Left lung (tissue), 10 donors: ENCODE data around the gene ASB8. TPM values are rescaled to one million over a fixed set of nuclear protein-coding genes. Genes with fewer than 3 reads are reported as not detected.

ENCODE experiments used
- ATAC-seq: fragments of 200-7000 bp; cut with Tn5 transposase; one replicate; pipeline ENCODE4 v1.9.1; 2020; ENCODE audit warnings: moderate library complexity
- DNase-seq, 4 donors: peaks; one replicate each; pipeline ENCODE4 v3.0.0-alpha.2; 2013 to 2020
- H3K27ac ChIP-seq, 2 donors: fragments of 200-600 bp; sonication (generic) in 1 of 2; one replicate each; pipeline versions ENCODE4 v1.5.0 to v1.8.0; 2020 to 2021
- H3K27me3 ChIP-seq, 2 donors: fragments of 200-600 bp; sonication (generic) in 1 of 2; one replicate each; pipeline versions ENCODE4 v1.5.0 to v1.8.0; 2020 to 2021
- H3K36me3 ChIP-seq, 2 donors: fragments of 200-600 bp; sonication (generic) in 1 of 2; one replicate each; pipeline versions ENCODE4 v1.5.0 to v1.8.0; 2020 to 2021
- H3K4me1 ChIP-seq, 2 donors: fragments of 200-600 bp; one replicate each; pipeline ENCODE4 v1.8.0; 2021
- H3K4me3 ChIP-seq, 2 donors: fragments of 200-600 bp; sonication (generic) in 1 of 2; one replicate each; pipeline versions ENCODE4 v1.5.0 to v1.8.0; 2020 to 2021; ENCODE audit warnings: mild to moderate bottlenecking in 1 of 2
- H3K9me3 ChIP-seq, 2 donors: fragments of 200-600 bp; sonication (generic) in 1 of 2; one replicate each; pipeline versions ENCODE4 v1.5.0 to v1.8.0; 2020 to 2021
- CTCF ChIP-seq, 2 donors: fragments of 200-600 bp; sonication (generic) in 1 of 2; IDR thresholded peaks; one replicate each; pipeline versions ENCODE4 v1.5.0 to v1.8.0; 2021; ENCODE audit warnings: antibody characterized with exemption in 2 of 2
- intact Hi-C, 2 donors: fragments of 100-400 bp; cut with DNase I; formaldehyde crosslinking; loops; one replicate each; pipeline versions ENCODE4 v1.11.2 to v1.14.2; 2022
- polyA plus RNA-seq, 6 donors: library from polyadenylated mRNA; unstranded; fragments of 120-200 nt; gene quantifications; one replicate each; pipeline ENCODE4 v1.2.1, GENCODE V29; 2013; ENCODE audit not compliant: insufficient read length in 6 of 6
- total RNA-seq, 2 donors: library from RNA; stranded (reverse); fragmentation: NEBNext Ultra II Directional; extraction: Animal tissue kit (Norgen Biotek cat#: 25700); gene quantifications; one replicate each; pipeline ENCODE4 v1.2.1, GENCODE V29; 2021
- donor health status: DM: no; HTN: yes; CAD: no.
- donor health status: DM: no; HTN: no; CAD: no.

The ASB8 gene
- total and polyA plus RNA-seq, 8 donors, result 26.8 to 44.5 (median 36.3) TPM

DNA sequence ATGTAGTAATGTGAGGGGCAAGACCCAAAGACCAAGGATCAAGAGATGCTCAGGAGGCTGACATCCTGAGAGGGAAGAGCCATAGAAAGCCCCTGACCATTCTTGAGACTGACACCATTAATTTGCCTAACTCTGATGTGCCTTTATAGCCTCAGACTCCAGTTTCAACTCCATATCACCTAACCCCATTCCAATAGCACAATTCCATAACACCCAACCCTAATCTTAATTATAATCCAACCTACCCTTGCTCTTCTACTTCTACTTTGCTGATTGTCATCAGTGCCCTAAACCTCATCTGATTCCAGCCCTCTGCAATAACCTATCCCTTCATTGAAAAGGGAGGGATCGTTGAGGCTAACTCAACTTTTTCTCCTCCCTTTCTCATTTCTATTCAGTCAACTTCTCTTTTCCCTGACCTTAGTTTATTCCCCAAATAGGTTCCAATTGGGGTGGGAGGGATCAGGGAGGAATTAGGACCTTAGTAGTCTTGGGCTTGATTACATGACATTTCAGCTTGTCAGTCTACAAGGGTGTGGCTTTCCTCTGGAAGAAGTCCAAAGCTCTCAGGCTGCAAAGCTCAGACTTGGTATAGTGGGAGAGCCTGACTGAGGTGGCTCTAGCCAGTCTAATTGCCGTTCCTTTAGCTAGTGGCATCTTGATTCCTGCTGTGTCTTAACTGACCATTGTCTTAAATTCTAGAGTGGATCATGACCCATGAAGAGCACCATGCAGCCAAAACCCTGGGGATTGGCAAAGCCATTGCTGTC lies 35.1 kb downstream of the ASB8 start:
- no peak for DNase-seq
- Histone ChIP-seq H3K36me3 (peaks cover 0 to 19% of the 10 kb centered on the region in 2 donors), H3K9me3 (no peaks in the 10 kb centered on the region), H3K4me1 (peaks cover 0 to 7% of the 10 kb centered on the region in 2 donors), H3K27me3 (no peaks in the 10 kb centered on the region), H3K27ac (no peak overlapping the region), H3K4me3 (no peak overlapping the region)
- no peak for TF ChIP-seq CTCF (IDR thresholded peaks at IDR 0.05)
- ATAC-seq, result no peak
- intact Hi-C loops, result no loop called here

GRCh38 chr12:48121522-48121921 lies 35.8 kb downstream of the ASB8 start:
- intact Hi-C loops, result no loop called here
- H3K27me3 ChIP-seq, result no peaks in the 10 kb centered on the region
- ATAC-seq (no peak), DNase-seq (no peak)
- no peak overlapping the region for H3K27ac ChIP-seq
- peaks cover 0 to 19% of the 10 kb centered on the region in 2 donors for H3K36me3 ChIP-seq
- TF ChIP-seq CTCF (IDR thresholded peaks at IDR 0.05), result no peak
- no peaks in the 10 kb centered on the region for H3K9me3 ChIP-seq
- H3K4me1 ChIP-seq, result peaks cover 0 to 7% of the 10 kb centered on the region in 2 donors
- no peak overlapping the region for H3K4me3 ChIP-seq

DNA sequence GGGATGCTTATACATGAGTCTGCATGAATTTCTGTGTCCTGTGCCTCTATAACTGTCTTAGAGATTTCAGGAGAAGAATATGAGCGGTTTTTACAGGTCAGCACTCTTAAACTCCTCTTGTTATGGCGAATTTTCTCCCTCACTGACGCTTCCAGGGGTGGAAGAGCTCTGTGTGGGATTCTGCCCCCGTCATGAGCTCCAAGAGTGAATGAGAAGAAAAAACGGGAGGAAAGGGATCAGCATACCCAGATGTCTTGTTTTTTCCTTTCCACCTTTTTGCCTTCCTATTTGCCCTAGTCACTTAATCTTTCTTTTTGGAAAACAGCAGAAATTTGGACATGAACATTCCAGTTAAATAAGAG lies 37.5 kb downstream of the ASB8 start:
- DNase-seq (no peak), ATAC-seq (no peak)
- Histone ChIP-seq H3K9me3 (no peaks in the 10 kb centered on the region), H3K27me3 (no peaks in the 10 kb centered on the region), H3K27ac (peak overlapping the region; percentile 25 to 37), H3K4me1 (peaks cover 0 to 7% of the 10 kb centered on the region in 2 donors), H3K4me3 (peak overlapping the region; percentile 59 to 63), H3K36me3 (peaks cover 0 to 15% of the 10 kb centered on the region in 2 donors)
- intact Hi-C loops, result no loop called here
- TF ChIP-seq CTCF (IDR thresholded peaks at IDR 0.05), result no peak

GRCh38 chr12:48119078-48119833 lies 38.1 kb downstream of the ASB8 start, which contains the start of gene PFKM:
PFKM (plus strand) TSS chr12:48119364; CDS start chr12:48122775, 3,411 bp downstream.
- H3K9me3 ChIP-seq, result no peaks in the 10 kb centered on the region
- peak within 1 kb of the TSS; percentile 25 to 37 for H3K27ac ChIP-seq
- H3K4me3 ChIP-seq, result peak within 1 kb of the TSS; percentile 59 to 63
- TF ChIP-seq CTCF (IDR thresholded peaks at IDR 0.05), result no peak
- intact Hi-C loops, result no loop called here
- ATAC-seq (peak; percentile 100), DNase-seq (peak in 3 of 4 donors; percentile 77 to 89 (median 84))
- no peaks in the 10 kb centered on the region for H3K27me3 ChIP-seq
- H3K36me3 ChIP-seq, result peaks cover 0 to 10% of the 10 kb centered on the region in 2 donors
- peaks cover 0 to 7% of the 10 kb centered on the region in 2 donors for H3K4me1 ChIP-seq

GRCh38 chr12:48118284-48118871 lies 38.9 kb downstream of the ASB8 start:
- ATAC-seq (peak; percentile 66), DNase-seq (peak in 1 of 4 donors; percentile 16)
- H3K36me3 ChIP-seq, result peaks cover 0 to 7% of the 10 kb centered on the region in 2 donors
- H3K4me3 ChIP-seq, result peak overlapping the region; percentile 59 to 63
- H3K4me1 ChIP-seq, result peaks cover 0 to 7% of the 10 kb centered on the region in 2 donors
- TF ChIP-seq CTCF (IDR thresholded peaks at IDR 0.05), result no peak
- H3K27ac ChIP-seq, result peak overlapping the region; percentile 7 to 21
- H3K9me3 ChIP-seq, result no peaks in the 10 kb centered on the region
- intact Hi-C loops, result no loop called here
- H3K27me3 ChIP-seq, result no peaks in the 10 kb centered on the region
